GM23338 (cell line): Measurements from ENCODE around the gene NCLN. TPM values are rescaled to one million over a fixed set of nuclear protein-coding genes. Genes with fewer than 3 reads are reported as not detected.

ENCODE experiments used
- ATAC-seq: fragments of 200-7000 bp; cut with Tn5 transposase; 3 replicates; pipeline ENCODE4 v1.9.1; 2020
- DNase-seq: peaks from one replicate; pipeline ENCODE4 v3.0.0-alpha.2; 2015; ENCODE audit warnings: low spot score
- H2AFZ ChIP-seq: fragments of 200-600 bp; sonication (generic); 2 replicates; pipeline ENCODE4 v1.8.0; 2016; ENCODE audit warnings: antibody characterized with exemption, mild to moderate bottlenecking, moderate library complexity
- H3F3A ChIP-seq: fragments of 200-600 bp; sonication (generic); replicated peaks from 2 replicates; pipeline ENCODE4 v1.8.0; 2017; ENCODE audit warnings: antibody characterized with exemption, mixed run types, low read depth
- H3K27ac ChIP-seq: fragments of 200-600 bp; sonication (generic); 2 replicates; pipeline ENCODE4 v1.6.1; 2016; ENCODE audit warnings: low read depth
- H3K27me3 ChIP-seq: fragments of 200-600 bp; sonication (generic); 2 replicates; pipeline ENCODE4 v1.8.0; 2016; ENCODE audit warnings: mild to moderate bottlenecking, mixed run types, moderate library complexity; ENCODE audit not compliant: insufficient read depth
- H3K36me3 ChIP-seq: fragments of 200-600 bp; sonication (generic); 2 replicates; pipeline ENCODE4 v1.8.0; 2016; ENCODE audit warnings: mild to moderate bottlenecking; ENCODE audit not compliant: insufficient read depth
- H3K4me1 ChIP-seq: fragments of 200-600 bp; sonication (generic); 2 replicates; pipeline ENCODE4 v1.8.0; 2016; ENCODE audit warnings: mild to moderate bottlenecking, moderate library complexity; ENCODE audit not compliant: insufficient read depth
- H3K4me2 ChIP-seq: fragments of 200-600 bp; sonication (generic); 2 replicates; pipeline ENCODE4 v1.7.1; 2017; ENCODE audit warnings: mixed run types
- H3K4me3 ChIP-seq: fragments of 200-600 bp; sonication (generic); 2 replicates; pipeline ENCODE4 v1.6.1; 2016; ENCODE audit warnings: mixed run types
- H3K79me2 ChIP-seq: fragments of 200-600 bp; sonication (generic); replicated peaks from 2 replicates; pipeline ENCODE4 v1.8.0; 2017; ENCODE audit warnings: mild to moderate bottlenecking; ENCODE audit not compliant: insufficient read depth
- H3K9me2 ChIP-seq: fragments of 200-600 bp; sonication (generic); 2 replicates; pipeline ENCODE4 v1.8.0; 2017; ENCODE audit not compliant: insufficient read depth
- H4K20me1 ChIP-seq: fragments of 200-600 bp; sonication (generic); replicated peaks from 2 replicates; pipeline ENCODE4 v1.8.0; 2017; ENCODE audit warnings: mild to moderate bottlenecking; ENCODE audit not compliant: insufficient read depth
- H3K27ac Mint-ChIP-seq: 2 replicates; pipeline ENCODE4 v1.8.0; 2020; ENCODE audit warnings: inconsistent platforms, mild to moderate bottlenecking, moderate library complexity, mixed read lengths
- H3K27me3 Mint-ChIP-seq: 3 replicates; pipeline ENCODE4 v1.8.0; 2022; ENCODE audit warnings: low read depth, mild to moderate bottlenecking, moderate library complexity, mixed read lengths, inconsistent platforms; ENCODE audit not compliant: insufficient read depth, poor library complexity
- H3K36me3 Mint-ChIP-seq: 3 replicates; pipeline ENCODE4 v1.8.0; 2021; ENCODE audit warnings: low read depth, mild to moderate bottlenecking, inconsistent platforms, moderate library complexity, mixed read lengths
- H3K4me1 Mint-ChIP-seq: 3 replicates; pipeline ENCODE4 v1.8.0; 2020; ENCODE audit warnings: mild to moderate bottlenecking, inconsistent platforms, mixed read lengths
- H3K4me3 Mint-ChIP-seq: 3 replicates; pipeline ENCODE4 v1.8.0; 2021; ENCODE audit warnings: moderate library complexity, mild to moderate bottlenecking, inconsistent platforms, mixed read lengths
- H3K9me3 Mint-ChIP-seq: 3 replicates; pipeline ENCODE4 v1.8.0; 2020; ENCODE audit warnings: moderate library complexity, mild to moderate bottlenecking, inconsistent platforms, mixed read lengths
- CREB1 ChIP-seq: fragments of 250-450 bp; sonication (Bioruptor Pico); IDR thresholded peaks from 2 replicates; pipeline ENCODE4 v1.5.0; 2020; ENCODE audit warnings: low read depth, mild to moderate bottlenecking, moderate library complexity
- ETS1 ChIP-seq: IDR thresholded peaks from 2 replicates; pipeline ENCODE4 v1.6.1; 2016; ENCODE audit warnings: antibody characterized with exemption
- EZH2 ChIP-seq: fragments of 200-600 bp; sonication (generic); IDR thresholded peaks from one replicate; pipeline ENCODE4 v1.8.0; 2017; ENCODE audit warnings: antibody characterized with exemption, mild to moderate bottlenecking, low read depth; ENCODE audit not compliant: unreplicated experiment
- EZH2phosphoT487 ChIP-seq: fragments of 200-600 bp; sonication (generic); IDR thresholded peaks from one replicate; pipeline ENCODE4 v1.8.1; 2018; ENCODE audit warnings: antibody characterized with exemption; ENCODE audit not compliant: unreplicated experiment
- JUNB ChIP-seq: IDR thresholded peaks from one replicate; pipeline ENCODE4 v1.6.1; 2016; ENCODE audit warnings: antibody characterized with exemption; ENCODE audit not compliant: unreplicated experiment
- NANOG ChIP-seq: IDR thresholded peaks from 2 replicates; pipeline ENCODE4 v1.6.1; 2016; ENCODE audit warnings: antibody characterized with exemption, borderline replicate concordance
- POLR2AphosphoS5 ChIP-seq: IDR thresholded peaks from 2 replicates; pipeline ENCODE4 v1.6.1; 2016; ENCODE audit warnings: antibody characterized with exemption, low read depth
- STAT1 ChIP-seq: IDR thresholded peaks from one replicate; pipeline ENCODE4 v1.6.1; 2016; ENCODE audit warnings: antibody characterized with exemption; ENCODE audit not compliant: unreplicated experiment
- ZNF114 ChIP-seq: fragments of 250-450 bp; sonication (Bioruptor Pico); IDR thresholded peaks from 2 replicates; pipeline ENCODE4 v1.5.0; 2020; ENCODE audit warnings: mild to moderate bottlenecking, moderate library complexity
- ZNF331 ChIP-seq: fragments of 250-450 bp; sonication (Bioruptor Pico); IDR thresholded peaks from 2 replicates; pipeline ENCODE4 v1.5.0; 2020; ENCODE audit warnings: low read depth, mild to moderate bottlenecking, moderate library complexity
- polyA plus RNA-seq: library from polyadenylated mRNA; unstranded; fragments of >200 nt; fragmentation: Nextera tagmentation; extraction: Ambion mirVana; gene quantifications from 2 replicates; pipeline ENCODE4 v1.2.1, GENCODE V29; 2016
- total RNA-seq: library from RNA; depleted of rRNA; stranded (reverse); fragments of >200 nt; shearing (Covaris generic); gene quantifications from 2 replicates; pipeline ENCODE4 v1.2.3, GENCODE V29; 2014
- TF ChIP-seq, protein P1 (sequence below), 2 experiments: fragments of 200-600 bp in 1 of 2; sonication (generic) in 1 of 2; conservative IDR thresholded peaks; 2 replicates each; pipeline versions ENCODE4 v1.5.1 to v1.6.1; 2016 to 2017; ENCODE audit warnings: antibody characterized with exemption in 2 of 2, low read depth in 2 of 2, mild to moderate bottlenecking in 2 of 2, moderate library complexity in 1 of 2
- TF ChIP-seq, protein P2 (sequence below): fragments of 250-450 bp; sonication (Bioruptor Pico); IDR thresholded peaks from 2 replicates; pipeline ENCODE4 v1.5.0; 2020; ENCODE audit warnings: mild to moderate bottlenecking, moderate library complexity
- TF ChIP-seq, protein P3 (sequence below): IDR thresholded peaks from one replicate; pipeline ENCODE4 v1.6.1; 2018; ENCODE audit warnings: antibody characterized with exemption; ENCODE audit not compliant: unreplicated experiment

Gene NCLN
- total and polyA plus RNA-seq, 2 experiments from 2014 or later = 85.6 to 125 TPM

- Mint-ChIP-seq H3K4me1 (peaks cover 14% of the 10 kb centered on the region; the same call in 2 of the 3 replicates), H3K36me3 (no peaks in the 10 kb centered on the region), H3K27ac (no peak overlapping the region), H3K4me3 (no peak overlapping the region), H3K9me3 (no peaks in the 10 kb centered on the region), H3K27me3 (peaks cover 16% of the 10 kb centered on the region)
- no peak overlapping the region for H2AFZ ChIP-seq
- H3K4me2 ChIP-seq = no peak overlapping the region
- peaks cover 3% of the 10 kb centered on the region; the same call in 1 of the 2 replicates for H3K4me1 ChIP-seq
- no peaks in the 10 kb centered on the region for H3K36me3 ChIP-seq
- H3K79me2 ChIP-seq = no peaks in the 10 kb centered on the region
- no peak overlapping the region for H3K27ac ChIP-seq
- H3K9me2 ChIP-seq = no peaks in the 10 kb centered on the region
- H4K20me1 ChIP-seq = no peaks in the 10 kb centered on the region; the same call in 1 of the 2 replicates
- no peak overlapping the region for H3K4me3 ChIP-seq
- ATAC-seq (no peak), DNase-seq (no peak)
- no peaks in the 10 kb centered on the region for H3F3A ChIP-seq
- H3K27me3 ChIP-seq = no peaks in the 10 kb centered on the region
- TF ChIP-seq, protein P1, sequence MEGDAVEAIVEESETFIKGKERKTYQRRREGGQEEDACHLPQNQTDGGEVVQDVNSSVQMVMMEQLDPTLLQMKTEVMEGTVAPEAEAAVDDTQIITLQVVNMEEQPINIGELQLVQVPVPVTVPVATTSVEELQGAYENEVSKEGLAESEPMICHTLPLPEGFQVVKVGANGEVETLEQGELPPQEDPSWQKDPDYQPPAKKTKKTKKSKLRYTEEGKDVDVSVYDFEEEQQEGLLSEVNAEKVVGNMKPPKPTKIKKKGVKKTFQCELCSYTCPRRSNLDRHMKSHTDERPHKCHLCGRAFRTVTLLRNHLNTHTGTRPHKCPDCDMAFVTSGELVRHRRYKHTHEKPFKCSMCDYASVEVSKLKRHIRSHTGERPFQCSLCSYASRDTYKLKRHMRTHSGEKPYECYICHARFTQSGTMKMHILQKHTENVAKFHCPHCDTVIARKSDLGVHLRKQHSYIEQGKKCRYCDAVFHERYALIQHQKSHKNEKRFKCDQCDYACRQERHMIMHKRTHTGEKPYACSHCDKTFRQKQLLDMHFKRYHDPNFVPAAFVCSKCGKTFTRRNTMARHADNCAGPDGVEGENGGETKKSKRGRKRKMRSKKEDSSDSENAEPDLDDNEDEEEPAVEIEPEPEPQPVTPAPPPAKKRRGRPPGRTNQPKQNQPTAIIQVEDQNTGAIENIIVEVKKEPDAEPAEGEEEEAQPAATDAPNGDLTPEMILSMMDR (conservative IDR thresholded peaks at IDR 0.05; ENCODE audit: low read depth in 2 of 2) = no peak
- TF ChIP-seq ZNF114 (CRISPR knock-in tag) (no peak), ETS1 (no peak), JUNB (no peak), ZNF331 (CRISPR knock-in tag) (no peak), STAT1 (no peak), POLR2AphosphoS5 (no peak), CREB1 (no peak), EZH2 (no peak), NANOG (no peak), EZH2phosphoT487 (no peak)
- TF ChIP-seq, protein P2, sequence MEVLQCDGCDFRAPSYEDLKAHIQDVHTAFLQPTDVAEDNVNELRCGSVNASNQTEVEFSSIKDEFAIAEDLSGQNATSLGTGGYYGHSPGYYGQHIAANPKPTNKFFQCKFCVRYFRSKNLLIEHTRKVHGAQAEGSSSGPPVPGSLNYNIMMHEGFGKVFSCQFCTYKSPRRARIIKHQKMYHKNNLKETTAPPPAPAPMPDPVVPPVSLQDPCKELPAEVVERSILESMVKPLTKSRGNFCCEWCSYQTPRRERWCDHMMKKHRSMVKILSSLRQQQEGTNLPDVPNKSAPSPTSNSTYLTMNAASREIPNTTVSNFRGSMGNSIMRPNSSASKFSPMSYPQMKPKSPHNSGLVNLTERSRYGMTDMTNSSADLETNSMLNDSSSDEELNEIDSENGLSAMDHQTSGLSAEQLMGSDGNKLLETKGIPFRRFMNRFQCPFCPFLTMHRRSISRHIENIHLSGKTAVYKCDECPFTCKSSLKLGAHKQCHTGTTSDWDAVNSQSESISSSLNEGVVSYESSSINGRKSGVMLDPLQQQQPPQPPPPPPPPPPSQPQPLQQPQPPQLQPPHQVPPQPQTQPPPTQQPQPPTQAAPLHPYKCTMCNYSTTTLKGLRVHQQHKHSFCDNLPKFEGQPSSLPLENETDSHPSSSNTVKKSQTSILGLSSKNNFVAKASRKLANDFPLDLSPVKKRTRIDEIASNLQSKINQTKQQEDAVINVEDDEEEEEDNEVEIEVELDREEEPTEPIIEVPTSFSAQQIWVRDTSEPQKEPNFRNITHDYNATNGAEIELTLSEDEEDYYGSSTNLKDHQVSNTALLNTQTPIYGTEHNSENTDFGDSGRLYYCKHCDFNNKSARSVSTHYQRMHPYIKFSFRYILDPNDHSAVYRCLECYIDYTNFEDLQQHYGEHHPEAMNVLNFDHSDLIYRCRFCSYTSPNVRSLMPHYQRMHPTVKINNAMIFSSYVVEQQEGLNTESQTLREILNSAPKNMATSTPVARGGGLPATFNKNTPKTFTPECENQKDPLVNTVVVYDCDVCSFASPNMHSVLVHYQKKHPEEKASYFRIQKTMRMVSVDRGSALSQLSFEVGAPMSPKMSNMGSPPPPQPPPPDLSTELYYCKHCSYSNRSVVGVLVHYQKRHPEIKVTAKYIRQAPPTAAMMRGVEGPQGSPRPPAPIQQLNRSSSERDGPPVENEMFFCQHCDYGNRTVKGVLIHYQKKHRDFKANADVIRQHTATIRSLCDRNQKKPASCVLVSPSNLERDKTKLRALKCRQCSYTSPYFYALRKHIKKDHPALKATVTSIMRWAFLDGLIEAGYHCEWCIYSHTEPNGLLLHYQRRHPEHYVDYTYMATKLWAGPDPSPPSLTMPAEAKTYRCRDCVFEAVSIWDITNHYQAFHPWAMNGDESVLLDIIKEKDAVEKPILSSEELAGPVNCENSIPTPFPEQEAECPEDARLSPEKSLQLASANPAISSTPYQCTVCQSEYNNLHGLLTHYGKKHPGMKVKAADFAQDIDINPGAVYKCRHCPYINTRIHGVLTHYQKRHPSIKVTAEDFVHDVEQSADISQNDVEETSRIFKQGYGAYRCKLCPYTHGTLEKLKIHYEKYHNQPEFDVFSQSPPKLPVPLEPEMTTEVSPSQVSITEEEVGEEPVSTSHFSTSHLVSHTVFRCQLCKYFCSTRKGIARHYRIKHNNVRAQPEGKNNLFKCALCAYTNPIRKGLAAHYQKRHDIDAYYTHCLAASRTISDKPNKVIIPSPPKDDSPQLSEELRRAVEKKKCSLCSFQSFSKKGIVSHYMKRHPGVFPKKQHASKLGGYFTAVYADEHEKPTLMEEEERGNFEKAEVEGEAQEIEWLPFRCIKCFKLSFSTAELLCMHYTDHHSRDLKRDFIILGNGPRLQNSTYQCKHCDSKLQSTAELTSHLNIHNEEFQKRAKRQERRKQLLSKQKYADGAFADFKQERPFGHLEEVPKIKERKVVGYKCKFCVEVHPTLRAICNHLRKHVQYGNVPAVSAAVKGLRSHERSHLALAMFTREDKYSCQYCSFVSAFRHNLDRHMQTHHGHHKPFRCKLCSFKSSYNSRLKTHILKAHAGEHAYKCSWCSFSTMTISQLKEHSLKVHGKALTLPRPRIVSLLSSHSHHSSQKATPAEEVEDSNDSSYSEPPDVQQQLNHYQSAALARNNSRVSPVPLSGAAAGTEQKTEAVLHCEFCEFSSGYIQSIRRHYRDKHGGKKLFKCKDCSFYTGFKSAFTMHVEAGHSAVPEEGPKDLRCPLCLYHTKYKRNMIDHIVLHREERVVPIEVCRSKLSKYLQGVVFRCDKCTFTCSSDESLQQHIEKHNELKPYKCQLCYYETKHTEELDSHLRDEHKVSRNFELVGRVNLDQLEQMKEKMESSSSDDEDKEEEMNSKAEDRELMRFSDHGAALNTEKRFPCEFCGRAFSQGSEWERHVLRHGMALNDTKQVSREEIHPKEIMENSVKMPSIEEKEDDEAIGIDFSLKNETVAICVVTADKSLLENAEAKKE = no peak
- TF ChIP-seq, protein P3, sequence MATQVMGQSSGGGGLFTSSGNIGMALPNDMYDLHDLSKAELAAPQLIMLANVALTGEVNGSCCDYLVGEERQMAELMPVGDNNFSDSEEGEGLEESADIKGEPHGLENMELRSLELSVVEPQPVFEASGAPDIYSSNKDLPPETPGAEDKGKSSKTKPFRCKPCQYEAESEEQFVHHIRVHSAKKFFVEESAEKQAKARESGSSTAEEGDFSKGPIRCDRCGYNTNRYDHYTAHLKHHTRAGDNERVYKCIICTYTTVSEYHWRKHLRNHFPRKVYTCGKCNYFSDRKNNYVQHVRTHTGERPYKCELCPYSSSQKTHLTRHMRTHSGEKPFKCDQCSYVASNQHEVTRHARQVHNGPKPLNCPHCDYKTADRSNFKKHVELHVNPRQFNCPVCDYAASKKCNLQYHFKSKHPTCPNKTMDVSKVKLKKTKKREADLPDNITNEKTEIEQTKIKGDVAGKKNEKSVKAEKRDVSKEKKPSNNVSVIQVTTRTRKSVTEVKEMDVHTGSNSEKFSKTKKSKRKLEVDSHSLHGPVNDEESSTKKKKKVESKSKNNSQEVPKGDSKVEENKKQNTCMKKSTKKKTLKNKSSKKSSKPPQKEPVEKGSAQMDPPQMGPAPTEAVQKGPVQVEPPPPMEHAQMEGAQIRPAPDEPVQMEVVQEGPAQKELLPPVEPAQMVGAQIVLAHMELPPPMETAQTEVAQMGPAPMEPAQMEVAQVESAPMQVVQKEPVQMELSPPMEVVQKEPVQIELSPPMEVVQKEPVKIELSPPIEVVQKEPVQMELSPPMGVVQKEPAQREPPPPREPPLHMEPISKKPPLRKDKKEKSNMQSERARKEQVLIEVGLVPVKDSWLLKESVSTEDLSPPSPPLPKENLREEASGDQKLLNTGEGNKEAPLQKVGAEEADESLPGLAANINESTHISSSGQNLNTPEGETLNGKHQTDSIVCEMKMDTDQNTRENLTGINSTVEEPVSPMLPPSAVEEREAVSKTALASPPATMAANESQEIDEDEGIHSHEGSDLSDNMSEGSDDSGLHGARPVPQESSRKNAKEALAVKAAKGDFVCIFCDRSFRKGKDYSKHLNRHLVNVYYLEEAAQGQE = no peak
Measured at GRCh38 chr19:3222709-3223108, 37.0 kb downstream of the NCLN start.
